H1 (cell line): ENCODE data around the gene CPNE5. TPM values are rescaled to one million over a fixed set of nuclear protein-coding genes. Genes with fewer than 3 reads are reported as not detected.

Source experiments
- EZH2 ChIP-seq: fragments of 200-600 bp; sonication (generic); IDR thresholded peaks from 2 replicates; pipeline ENCODE4 v1.7.1; 2012; ENCODE audit warnings: low read depth, mild to moderate bottlenecking, moderate library complexity, low read length, inconsistent platforms; ENCODE audit not compliant: severe bottlenecking
- JUN ChIP-seq: IDR thresholded peaks from 2 replicates; pipeline ENCODE4 v1.6.1; 2011; ENCODE audit warnings: low read depth, mild to moderate bottlenecking, improper control_type of control experiment, low read length
- RXRA ChIP-seq: IDR thresholded peaks from 2 replicates; pipeline ENCODE4 v1.6.1; 2011; ENCODE audit warnings: low read depth, mild to moderate bottlenecking, low read length, moderate library complexity; ENCODE audit not compliant: insufficient read depth
- polyA plus RNA-seq, 7 experiments: library from polyadenylated mRNA; depleted of rRNA in 3 of 7; stranded (reverse) in 5 of 7; unstranded in 2 of 7; fragments of >200 nt in 5 of 7; fragments of 200-250 nt in 2 of 7; gene quantifications; 1 replicate in 5 of 7; 2 replicates in 1 of 7; 4 replicates in 1 of 7; pipeline versions ENCODE4 v1.2.1 to v1.2.3, GENCODE V29; 2011 to 2013; ENCODE audit warnings: missing spikeins in 2 of 7, mixed read lengths in 2 of 7
- total RNA-seq: library from RNA; stranded (reverse); fragmentation: NEBNext Ultra II Directional; extraction: Animal tissue kit (Norgen Biotek cat#: 25700); gene quantifications from 2 replicates; pipeline ENCODE4 v1.2.1, GENCODE V29; 2021

The CPNE5 gene
- total and polyA plus RNA-seq, 2 of the 8 experiments (the other 6 are each of a cell fraction or from before 2014, with no cell fraction given) = 0.88 to 1.8 TPM

DNA sequence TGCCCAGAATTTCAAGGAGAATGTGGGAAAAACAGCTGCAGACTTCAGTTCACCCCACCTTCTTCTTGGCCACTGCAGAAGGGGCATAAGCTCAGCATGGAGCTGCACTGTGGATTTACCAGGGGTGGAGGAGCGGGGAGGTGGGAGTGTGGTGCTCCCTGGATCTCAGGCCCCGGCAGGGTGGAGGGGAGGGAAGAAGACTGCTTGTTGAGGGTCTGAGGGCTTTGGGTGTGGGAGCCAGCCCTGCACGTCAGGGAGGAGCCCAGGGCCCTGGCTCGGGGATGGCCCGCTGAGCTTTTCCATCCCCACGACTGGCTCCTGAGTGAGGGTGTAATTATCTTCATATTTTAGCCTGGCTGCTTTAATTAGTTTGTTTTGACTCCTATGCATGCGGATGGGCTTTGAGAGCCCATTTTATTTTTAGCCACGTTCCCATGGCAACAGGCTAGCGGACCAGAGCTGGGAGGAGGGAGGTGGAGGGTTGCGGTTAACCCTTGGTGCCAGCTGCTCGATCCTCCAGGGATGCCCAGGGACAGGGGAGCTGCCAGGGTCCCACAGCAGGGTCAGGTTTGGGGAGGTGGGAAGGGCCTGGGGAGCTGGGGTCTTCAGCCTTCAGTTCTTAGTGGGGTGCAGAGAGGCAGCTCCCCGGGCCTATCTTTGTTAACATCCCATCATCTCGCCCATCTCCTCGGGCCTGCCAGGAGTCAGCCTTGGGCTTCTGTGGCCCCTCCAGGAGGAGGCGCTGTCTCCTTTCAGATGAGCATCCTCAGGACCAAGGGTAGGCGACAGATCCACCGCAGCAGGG lies 73.4 kb downstream of the CPNE5 start (continued):
- TF ChIP-seq RXRA (no peak), EZH2 (no peak), JUN (no peak)
- TF ChIP-seq, all 59 proteins: peak for 6
